NCI-H69 (cell line): Measurements from ENCODE around the gene VAMP4.
A peak's percentile ranks its signal among the peaks of the same experiment; 100 is the strongest.

Experiments used
- DNase-seq: peaks from one replicate; lab custom pipeline; 2025; lab: John Stamatoyannopoulos, UW

VAMP4 gene

GRCh38 chr1:171751221-171751620, 9.4 kb upstream of the VAMP4 start:
- DNase-seq: no peak

- no peak for DNase-seq
Observed at GRCh38 chr1:171748651-171749050, 6.8 kb upstream of the VAMP4 start.

GRCh38 chr1:171744986-171745385, 3.1 kb upstream of the VAMP4 start:
- no peak for DNase-seq

- no peak for DNase-seq
Observed at GRCh38 chr1:171743081-171743870, 1.4 kb upstream of the VAMP4 start.

- DNase-seq: peak; percentile 73
Observed at GRCh38 chr1:171742577-171742922, 685 bp upstream of the VAMP4 start.

- DNase-seq: peak; percentile 81
Observed at GRCh38 chr1:171740987-171741871, 636 bp downstream of the VAMP4 start.

- no peak for DNase-seq
Observed at GRCh38 chr1:171740356-171740863, 1.5 kb downstream of the VAMP4 start.

GRCh38 chr1:171739656-171740055, 2.2 kb downstream of the VAMP4 start:
- no peak for DNase-seq

GRCh38 chr1:171738911-171739310, 3.0 kb downstream of the VAMP4 start:
- DNase-seq: no peak

- DNase-seq: no peak
Observed at GRCh38 chr1:171736196-171736595, 5.7 kb downstream of the VAMP4 start.

- DNase-seq: no peak
Observed at GRCh38 chr1:171730052-171730451, 11.8 kb downstream of the VAMP4 start.

GRCh38 chr1:171727778-171728177, 14.1 kb downstream of the VAMP4 start:
- DNase-seq: peak; percentile 8

- DNase-seq: peak; percentile 8
Observed at GRCh38 chr1:171723180-171723579, 18.7 kb downstream of the VAMP4 start.

GRCh38 chr1:171718848-171719247, 23.0 kb downstream of the VAMP4 start:
- no peak for DNase-seq

GRCh38 chr1:171718216-171718615, 23.6 kb downstream of the VAMP4 start:
- no peak for DNase-seq

GRCh38 chr1:171717062-171717718, 24.7 kb downstream of the VAMP4 start:
- DNase-seq: no peak

- DNase-seq: no peak
Observed at GRCh38 chr1:171716616-171717015, 25.2 kb downstream of the VAMP4 start.

- peak; percentile 21 for DNase-seq
Observed at GRCh38 chr1:171715813-171716251, 26.0 kb downstream of the VAMP4 start.

GRCh38 chr1:171712341-171712740, 29.5 kb downstream of the VAMP4 start:
- no peak for DNase-seq

- no peak for DNase-seq
Observed at GRCh38 chr1:171711643-171712042, 30.2 kb downstream of the VAMP4 start.

GRCh38 chr1:171707583-171707982, 34.3 kb downstream of the VAMP4 start:
- DNase-seq: no peak

GRCh38 chr1:171702598-171702997, 39.3 kb downstream of the VAMP4 start:
- no peak for DNase-seq
